ENCODE results near the gene MFSD12. TPM values are rescaled to one million over a fixed set of nuclear protein-coding genes. Genes with fewer than 3 reads are reported as not detected.

MFSD12 gene
- total and polyA plus RNA-seq, 2 experiments from 2014 or later: 35.3 to 91.1 TPM

- TF ChIP-seq ZNF462 (CRISPR knock-in tag; IDR thresholded peaks at IDR 0.05): no peak
Measured at GRCh38 chr19:3545669-3546034, 11.7 kb downstream of the MFSD12 start (continued).

GRCh38 chr19:3544742-3545668 is 12.4 kb downstream of the MFSD12 start:
- peak; percentile 89 for ATAC-seq
- Histone ChIP-seq H3K4me3 (no peak overlapping the region), H2AFZ (no peak overlapping the region), H3K4me2 (no peak overlapping the region), H3K9me2 (ENCODE audit: insufficient read depth) (no peaks in the 10 kb centered on the region), H3K27ac (ENCODE audit: low read depth) (no peak overlapping the region), H3K4me1 (ENCODE audit: insufficient read depth) (no peaks in the 10 kb centered on the region), H3K36me3 (ENCODE audit: insufficient read depth) (no peaks in the 10 kb centered on the region), H3F3A (replicated peaks; ENCODE audit: low read depth) (peaks cover 6% of the 10 kb centered on the region; the same call in 1 of the 2 replicates), H3K79me2 (replicated peaks; ENCODE audit: insufficient read depth) (no peaks in the 10 kb centered on the region), H4K20me1 (replicated peaks; ENCODE audit: insufficient read depth) (peaks cover 5% of the 10 kb centered on the region), H3K27me3 (ENCODE audit: insufficient read depth) (no peaks in the 10 kb centered on the region)
- peaks cover 7% of the 10 kb centered on the region for H3K36me3 Mint-ChIP-seq (ENCODE audit: low read depth)
- TF ChIP-seq ZNF331 (CRISPR knock-in tag; IDR thresholded peaks at IDR 0.05; ENCODE audit: low read depth) (no peak), EZH2 (IDR thresholded peaks at IDR 0.05; ENCODE audit: low read depth, unreplicated experiment) (no peak), CTCF (conservative IDR thresholded peaks at IDR 0.05; ENCODE audit: low read depth in 2 of 2) (peak; percentile 85 to 94), POLR2AphosphoS5 (IDR thresholded peaks at IDR 0.05; ENCODE audit: low read depth) (peak; percentile 40; the same call in 1 of the 2 replicates), STAT1 (IDR thresholded peaks at IDR 0.05; ENCODE audit: unreplicated experiment) (no peak), JUNB (IDR thresholded peaks at IDR 0.05; ENCODE audit: unreplicated experiment) (no peak), CREB1 (CRISPR knock-in tag; IDR thresholded peaks at IDR 0.05; ENCODE audit: low read depth) (no peak), REST (IDR thresholded peaks at IDR 0.05; ENCODE audit: unreplicated experiment) (no peak)
- no peaks in the 10 kb centered on the region for H3K9me3 Mint-ChIP-seq
- peak; percentile 76 for DNase-seq (ENCODE audit: low spot score)
- H3K4me1 Mint-ChIP-seq: no peaks in the 10 kb centered on the region; the same call in 2 of the 3 replicates
- no peak overlapping the region for H3K4me3 Mint-ChIP-seq
- H3K27me3 Mint-ChIP-seq (ENCODE audit: insufficient read depth, low read depth, poor library complexity): peaks cover 12% of the 10 kb centered on the region
- H3K27ac Mint-ChIP-seq: no peak overlapping the region; the same call in 1 of the 2 replicates

All from GM23338 (cell line).